ENCODE measurements around the gene KLHL3. TPM values are rescaled to one million over a fixed set of nuclear protein-coding genes. Genes with fewer than 3 reads are reported as not detected.

Gene KLHL3
- total RNA-seq, 1 donor = 9.3 TPM

GRCh38 chr5:137630972-137631370 lies 104.9 kb downstream of the KLHL3 start:
- no peaks in the 10 kb centered on the region for H3K27me3 ChIP-seq (ENCODE audit: insufficient read depth, low read length)
- no peaks in the 10 kb centered on the region for H3K9me3 ChIP-seq (ENCODE audit: low read depth, low read length)

GRCh38 chr5:137630216-137630971 lies 105.5 kb downstream of the KLHL3 start:
- no peak overlapping the region for H3K4me3 ChIP-seq (ENCODE audit: low read length)
- no peaks in the 10 kb centered on the region for H3K9me3 ChIP-seq (ENCODE audit: low read depth, low read length)
- H3K4me1 ChIP-seq (ENCODE audit: insufficient read depth, low read length) = no peaks in the 10 kb centered on the region
- no peaks in the 10 kb centered on the region for H3K27me3 ChIP-seq (ENCODE audit: insufficient read depth, low read length)

More at GRCh38 chr5:137630972-137631370, 104.9 kb downstream of the KLHL3 start:
- Histone ChIP-seq H3K4me1 (ENCODE audit: insufficient read depth, low read length) (no peaks in the 10 kb centered on the region), H3K4me3 (ENCODE audit: low read length) (no peak overlapping the region)

GRCh38 chr5:137629646-137630045 lies 106.2 kb downstream of the KLHL3 start:
- no peaks in the 10 kb centered on the region for H3K9me3 ChIP-seq (ENCODE audit: low read depth, low read length)
- no peaks in the 10 kb centered on the region for H3K4me1 ChIP-seq (ENCODE audit: insufficient read depth, low read length)
- H3K27me3 ChIP-seq (ENCODE audit: insufficient read depth, low read length) = no peaks in the 10 kb centered on the region
- no peak overlapping the region for H3K4me3 ChIP-seq (ENCODE audit: low read length)

GRCh38 chr5:137627706-137628105 lies 108.2 kb downstream of the KLHL3 start:
- no peak overlapping the region for H3K4me3 ChIP-seq (ENCODE audit: low read length)
- H3K4me1 ChIP-seq (ENCODE audit: insufficient read depth, low read length) = peaks cover 6% of the 10 kb centered on the region
- H3K27me3 ChIP-seq (ENCODE audit: insufficient read depth, low read length) = no peaks in the 10 kb centered on the region
- no peaks in the 10 kb centered on the region for H3K9me3 ChIP-seq (ENCODE audit: low read depth, low read length)

- peaks cover 10% of the 10 kb centered on the region for H3K4me1 ChIP-seq (ENCODE audit: insufficient read depth, low read length)
- no peak overlapping the region for H3K4me3 ChIP-seq (ENCODE audit: low read length)
- no peaks in the 10 kb centered on the region for H3K9me3 ChIP-seq (ENCODE audit: low read depth, low read length)
- H3K27me3 ChIP-seq (ENCODE audit: insufficient read depth, low read length) = no peaks in the 10 kb centered on the region
These were observed 108.6 kb downstream of the KLHL3 start for GRCh38 chr5:137627293-137627692.

GRCh38 chr5:137624786-137625349 lies 111.0 kb downstream of the KLHL3 start:
- no peaks in the 10 kb centered on the region for H3K27me3 ChIP-seq (ENCODE audit: insufficient read depth, low read length)
- H3K4me3 ChIP-seq (ENCODE audit: low read length) = no peak overlapping the region
- peaks cover 10% of the 10 kb centered on the region for H3K4me1 ChIP-seq (ENCODE audit: insufficient read depth, low read length)
- H3K9me3 ChIP-seq (ENCODE audit: low read depth, low read length) = no peaks in the 10 kb centered on the region

- Histone ChIP-seq H3K9me3 (ENCODE audit: low read depth, low read length) (no peaks in the 10 kb centered on the region), H3K27me3 (ENCODE audit: insufficient read depth, low read length) (no peaks in the 10 kb centered on the region), H3K4me3 (ENCODE audit: low read length) (no peak overlapping the region), H3K4me1 (ENCODE audit: insufficient read depth, low read length) (peaks cover 10% of the 10 kb centered on the region)
These were observed 113.0 kb downstream of the KLHL3 start for GRCh38 chr5:137622850-137623249.

- Histone ChIP-seq H3K9me3 (ENCODE audit: low read depth, low read length) (no peaks in the 10 kb centered on the region), H3K4me3 (ENCODE audit: low read length) (no peak overlapping the region), H3K27me3 (ENCODE audit: insufficient read depth, low read length) (no peaks in the 10 kb centered on the region), H3K4me1 (ENCODE audit: insufficient read depth, low read length) (peaks cover 10% of the 10 kb centered on the region)
These were observed 113.7 kb downstream of the KLHL3 start for GRCh38 chr5:137621861-137622823.

- no peak overlapping the region for H3K4me3 ChIP-seq (ENCODE audit: low read length)
- no peaks in the 10 kb centered on the region for H3K9me3 ChIP-seq (ENCODE audit: low read depth, low read length)
- H3K4me1 ChIP-seq (ENCODE audit: insufficient read depth, low read length) = peaks cover 10% of the 10 kb centered on the region
- no peaks in the 10 kb centered on the region for H3K27me3 ChIP-seq (ENCODE audit: insufficient read depth, low read length)
These were observed 114.6 kb downstream of the KLHL3 start for GRCh38 chr5:137621306-137621705.

- H3K4me3 ChIP-seq (ENCODE audit: low read length) = no peak overlapping the region
- H3K27me3 ChIP-seq (ENCODE audit: insufficient read depth, low read length) = no peaks in the 10 kb centered on the region
- peaks cover 10% of the 10 kb centered on the region for H3K4me1 ChIP-seq (ENCODE audit: insufficient read depth, low read length)
- no peaks in the 10 kb centered on the region for H3K9me3 ChIP-seq (ENCODE audit: low read depth, low read length)
These were observed 116.6 kb downstream of the KLHL3 start for GRCh38 chr5:137619191-137619870.

- H3K27me3 ChIP-seq (ENCODE audit: insufficient read depth, low read length) = no peaks in the 10 kb centered on the region
- H3K9me3 ChIP-seq (ENCODE audit: low read depth, low read length) = no peaks in the 10 kb centered on the region
- H3K4me1 ChIP-seq (ENCODE audit: insufficient read depth, low read length) = peaks cover 17% of the 10 kb centered on the region
- no peak overlapping the region for H3K4me3 ChIP-seq (ENCODE audit: low read length)
These were observed 117.4 kb downstream of the KLHL3 start for GRCh38 chr5:137618476-137618875.

GRCh38 chr5:137617528-137618205 lies 118.2 kb downstream of the KLHL3 start:
- Histone ChIP-seq H3K9me3 (ENCODE audit: low read depth, low read length) (no peaks in the 10 kb centered on the region), H3K4me3 (ENCODE audit: low read length) (no peak overlapping the region), H3K4me1 (ENCODE audit: insufficient read depth, low read length) (peaks cover 18% of the 10 kb centered on the region), H3K27me3 (ENCODE audit: insufficient read depth, low read length) (no peaks in the 10 kb centered on the region)

GRCh38 chr5:137616046-137616445 lies 119.8 kb downstream of the KLHL3 start:
- Histone ChIP-seq H3K4me1 (ENCODE audit: insufficient read depth, low read length) (peaks cover 15% of the 10 kb centered on the region), H3K9me3 (ENCODE audit: low read depth, low read length) (no peaks in the 10 kb centered on the region), H3K4me3 (ENCODE audit: low read length) (no peak overlapping the region), H3K27me3 (ENCODE audit: insufficient read depth, low read length) (no peaks in the 10 kb centered on the region)

- H3K9me3 ChIP-seq (ENCODE audit: low read depth, low read length) = no peaks in the 10 kb centered on the region
- H3K4me1 ChIP-seq (ENCODE audit: insufficient read depth, low read length) = peaks cover 15% of the 10 kb centered on the region
- no peak overlapping the region for H3K4me3 ChIP-seq (ENCODE audit: low read length)
- no peaks in the 10 kb centered on the region for H3K27me3 ChIP-seq (ENCODE audit: insufficient read depth, low read length)
These were observed 120.6 kb downstream of the KLHL3 start for GRCh38 chr5:137615171-137615775.
